IPS DF 4.7 (cell line): ENCODE measurements around the gene IL17B.
"Not testable (repeated sequence)": the region's sequence is repeated elsewhere in the genome, so short reads cannot be mapped to it uniquely, and the experiment has no call there.

Source experiments
- DNase-seq: peaks from one replicate; pipeline ENCODE4 v3.0.0-alpha.2; 2013; ENCODE audit warnings: low spot score; ENCODE audit errors: extremely low read depth

IL17B gene

GRCh38 chr5:149403923-149404745 lies 25.0 kb upstream of the IL17B start:
- no peak for DNase-seq

GRCh38 chr5:149402291-149402690 lies 23.2 kb upstream of the IL17B start:
- DNase-seq: no peak

GRCh38 chr5:149401051-149401450 lies 22.0 kb upstream of the IL17B start:
- no peak for DNase-seq

- DNase-seq: no peak
Observed at GRCh38 chr5:149400304-149400703, 21.2 kb upstream of the IL17B start.

GRCh38 chr5:149399775-149400174 lies 20.7 kb upstream of the IL17B start:
- no peak for DNase-seq

- DNase-seq: not testable (repeated sequence)
Observed at GRCh38 chr5:149398747-149399266, 19.7 kb upstream of the IL17B start.

- no peak for DNase-seq
Observed at GRCh38 chr5:149397530-149397929, 18.4 kb upstream of the IL17B start.

- DNase-seq: not testable (repeated sequence)
Observed at GRCh38 chr5:149394996-149395395, 15.9 kb upstream of the IL17B start.

GRCh38 chr5:149392718-149393117 lies 13.6 kb upstream of the IL17B start:
- DNase-seq: no peak

- no peak for DNase-seq
Observed at GRCh38 chr5:149391524-149391923, 12.4 kb upstream of the IL17B start.

GRCh38 chr5:149391076-149391475 lies 12.0 kb upstream of the IL17B start:
- not testable (repeated sequence) for DNase-seq

GRCh38 chr5:149389552-149390495 lies 10.7 kb upstream of the IL17B start:
- no peak for DNase-seq

- no peak for DNase-seq
Observed at GRCh38 chr5:149388498-149389190, 9.6 kb upstream of the IL17B start.

GRCh38 chr5:149387982-149388381 lies 8.9 kb upstream of the IL17B start:
- no peak for DNase-seq

GRCh38 chr5:149387081-149387631 lies 8.1 kb upstream of the IL17B start:
- no peak for DNase-seq

- DNase-seq: no peak
Observed at GRCh38 chr5:149386166-149386565, 7.1 kb upstream of the IL17B start.

GRCh38 chr5:149383399-149383798 lies 4.3 kb upstream of the IL17B start:
- no peak for DNase-seq

- no peak for DNase-seq
Observed at GRCh38 chr5:149382517-149383220, 3.6 kb upstream of the IL17B start.

GRCh38 chr5:149381986-149382338 lies 2.9 kb upstream of the IL17B start:
- peak; percentile 49 for DNase-seq

- no peak for DNase-seq
Observed at GRCh38 chr5:149381261-149381985, 2.3 kb upstream of the IL17B start.
